GM18870 (cell line): ENCODE measurements around the gene SWAP70.

Experiments used
- ATAC-seq: cut with Tn5 transposase; IDR thresholded peaks from one replicate; pipeline ENCODE4 v1.9.1; 2021; ENCODE audit warnings: moderate library complexity; ENCODE audit not compliant: unreplicated experiment

Gene SWAP70

DNA sequence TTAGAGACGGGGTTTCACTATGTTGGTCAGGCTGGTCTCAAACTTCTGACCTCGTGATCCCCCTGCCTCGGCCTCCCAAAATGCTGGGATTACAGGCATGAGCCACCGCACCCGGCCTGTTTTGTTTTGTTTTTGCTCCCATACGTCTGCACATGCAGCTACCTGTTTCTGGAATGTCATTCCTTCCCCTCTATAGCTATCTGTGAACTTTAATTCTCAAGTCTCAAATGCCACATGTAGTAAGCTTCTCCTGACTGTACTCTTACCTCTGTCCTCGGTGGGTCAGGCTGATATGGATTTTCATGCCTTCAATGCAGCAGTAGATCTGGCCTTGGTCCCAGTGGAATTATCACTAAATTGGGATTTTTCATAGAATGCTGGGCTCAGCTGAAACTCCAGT is 12.4 kb upstream of the SWAP70 start:
- no peak for ATAC-seq

DNA sequence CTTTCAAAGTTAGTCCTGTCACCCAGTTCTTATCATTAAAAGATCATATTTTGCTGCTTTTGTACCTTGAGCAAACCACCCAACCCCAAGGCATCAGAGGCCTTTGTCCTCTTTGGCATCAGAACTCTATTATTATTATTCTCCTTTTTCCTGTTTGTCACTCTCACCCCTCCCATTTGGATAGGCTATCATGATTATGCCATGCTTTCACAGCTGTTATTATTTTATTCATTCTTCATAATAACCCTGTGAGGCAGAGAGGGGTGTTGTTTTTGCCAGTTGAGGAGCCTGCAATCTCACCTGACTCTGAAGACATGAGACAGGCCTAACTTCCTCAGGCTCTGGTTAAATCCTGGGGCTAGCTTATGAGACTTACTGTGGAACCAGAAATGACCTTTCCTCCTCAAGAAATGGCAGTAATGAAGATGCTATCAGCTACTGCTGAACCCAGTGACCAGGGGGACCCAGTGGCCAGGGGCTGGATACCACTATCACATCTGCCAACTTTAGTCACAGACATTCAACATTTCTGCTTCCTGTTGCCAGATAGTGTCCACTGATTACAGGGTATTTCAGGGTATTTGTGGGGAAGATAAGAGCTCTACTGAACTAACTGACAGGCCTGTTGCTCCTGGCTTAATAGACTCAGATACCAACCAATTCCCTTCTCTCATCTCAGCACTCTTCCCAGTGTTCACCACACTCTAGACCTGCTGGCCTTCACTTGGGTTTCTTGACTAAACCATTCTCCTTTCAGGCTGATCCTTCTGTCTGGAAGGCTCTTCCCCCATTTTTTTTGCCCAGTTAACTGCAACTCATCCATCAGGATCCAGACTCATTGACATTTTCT is 11.8 kb upstream of the SWAP70 start:
- no peak for ATAC-seq

DNA sequence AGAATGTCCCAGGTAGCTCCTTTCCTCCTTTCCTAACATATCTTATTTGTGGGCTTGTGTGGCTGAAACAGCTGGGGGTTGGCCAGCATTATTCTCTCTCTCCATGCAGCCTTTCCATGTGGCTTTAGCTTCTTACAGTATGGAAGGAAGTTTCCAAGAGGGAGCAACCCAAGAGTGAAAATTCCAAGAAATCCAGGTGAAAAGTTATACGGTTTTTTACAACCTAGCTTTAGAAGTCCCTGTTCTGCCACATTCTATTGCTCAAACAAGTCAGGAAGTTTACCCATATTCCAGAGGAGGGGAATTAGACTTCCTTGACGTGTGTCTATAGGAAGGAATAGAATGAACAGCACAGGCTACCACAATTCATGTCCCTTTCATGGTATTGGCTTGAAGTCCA is 10.0 kb upstream of the SWAP70 start:
- no peak for ATAC-seq

DNA sequence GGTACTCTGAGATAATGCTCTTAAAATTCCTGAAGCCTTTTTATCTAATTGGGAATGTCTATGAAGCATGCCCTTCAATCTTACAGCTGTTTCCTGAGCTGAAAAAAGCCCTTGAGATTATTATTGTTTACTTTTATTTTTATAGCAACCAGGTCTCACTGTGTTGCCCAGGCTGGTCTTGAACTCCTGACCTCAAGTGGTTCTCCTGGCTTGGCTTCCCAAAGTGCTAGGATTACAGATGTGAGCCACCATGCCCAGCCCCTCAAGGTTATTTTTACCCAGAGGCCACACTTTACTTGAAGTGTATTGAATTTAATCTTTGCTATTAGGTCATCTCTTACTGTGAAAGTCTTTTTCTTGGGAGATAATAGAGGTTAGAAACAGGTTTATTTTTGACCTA is 7.0 kb upstream of the SWAP70 start:
- no peak for ATAC-seq

GRCh38 chr11:9657531-9657930 is 6.3 kb upstream of the SWAP70 start:
- ATAC-seq, result no peak

GRCh38 chr11:9660886-9661285 is 3.0 kb upstream of the SWAP70 start:
- no peak for ATAC-seq

DNA sequence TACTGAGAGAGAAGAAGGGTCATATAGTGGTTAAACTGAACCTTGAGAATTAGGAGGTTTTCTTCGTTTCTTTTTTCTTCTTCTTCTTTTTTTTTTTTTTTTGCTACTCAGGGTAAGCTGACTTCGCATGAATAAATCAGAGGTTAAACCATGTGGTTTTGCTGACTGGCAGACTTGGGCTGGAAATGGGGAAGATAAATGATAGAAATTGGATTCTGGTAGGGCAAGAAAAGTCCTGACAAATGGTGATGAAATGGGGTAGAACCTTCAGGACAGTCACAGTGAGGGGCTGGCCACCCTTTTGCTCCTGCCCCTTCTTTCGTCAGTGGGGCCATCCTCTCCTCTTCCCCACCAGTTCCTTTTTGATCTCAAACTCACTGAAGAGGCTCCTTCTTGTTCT is 1.6 kb upstream of the SWAP70 start:
- ATAC-seq, result no peak

DNA sequence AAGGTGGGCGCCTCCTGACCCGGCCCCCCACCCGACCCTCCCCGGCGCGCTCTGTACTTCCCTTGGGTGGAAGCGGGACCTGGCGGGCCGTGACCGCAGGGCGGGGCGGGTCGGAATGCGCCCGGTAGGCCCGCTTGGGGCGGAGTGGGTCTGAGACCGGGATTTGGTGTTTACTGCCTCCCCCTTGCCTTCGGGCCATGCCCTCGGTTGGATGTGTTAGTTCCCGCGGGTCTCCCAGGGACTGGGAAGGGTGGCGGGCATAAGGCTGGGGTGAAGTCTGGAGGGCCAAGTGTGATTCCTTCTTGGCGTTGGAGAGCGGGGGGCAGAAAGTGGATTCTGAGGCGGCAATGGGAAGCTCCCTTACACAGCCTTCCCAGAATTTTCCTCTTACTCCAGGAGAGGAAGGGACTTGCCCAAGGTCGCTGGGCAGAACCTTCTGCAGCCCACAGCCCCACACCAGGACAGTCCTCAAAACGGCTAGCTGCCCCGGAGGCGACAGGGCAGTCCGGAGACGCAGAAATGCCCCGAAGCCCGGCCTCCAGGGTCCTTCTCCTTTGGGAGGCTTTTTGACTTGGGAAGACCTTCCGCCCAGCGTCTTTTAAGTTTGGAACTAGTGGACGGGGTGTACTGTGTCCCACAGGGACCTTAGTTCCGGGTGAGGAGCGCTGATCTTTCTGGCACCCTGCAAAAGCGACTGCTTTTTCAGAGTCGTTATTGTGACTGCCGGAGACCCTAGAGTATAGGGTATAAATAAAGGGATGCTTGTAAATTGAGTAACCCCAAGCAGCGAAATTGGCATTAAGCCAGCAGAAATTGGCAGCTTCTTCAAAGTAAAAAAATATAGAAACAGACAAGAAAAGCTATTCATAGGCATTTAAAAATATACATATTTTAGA is 647 bp downstream of the SWAP70 start:
- ATAC-seq, result peak; percentile 14

GRCh38 chr11:9665749-9666148 is 1.9 kb downstream of the SWAP70 start:
- ATAC-seq, result no peak

GRCh38 chr11:9669954-9670353 is 6.1 kb downstream of the SWAP70 start:
- no peak for ATAC-seq

DNA sequence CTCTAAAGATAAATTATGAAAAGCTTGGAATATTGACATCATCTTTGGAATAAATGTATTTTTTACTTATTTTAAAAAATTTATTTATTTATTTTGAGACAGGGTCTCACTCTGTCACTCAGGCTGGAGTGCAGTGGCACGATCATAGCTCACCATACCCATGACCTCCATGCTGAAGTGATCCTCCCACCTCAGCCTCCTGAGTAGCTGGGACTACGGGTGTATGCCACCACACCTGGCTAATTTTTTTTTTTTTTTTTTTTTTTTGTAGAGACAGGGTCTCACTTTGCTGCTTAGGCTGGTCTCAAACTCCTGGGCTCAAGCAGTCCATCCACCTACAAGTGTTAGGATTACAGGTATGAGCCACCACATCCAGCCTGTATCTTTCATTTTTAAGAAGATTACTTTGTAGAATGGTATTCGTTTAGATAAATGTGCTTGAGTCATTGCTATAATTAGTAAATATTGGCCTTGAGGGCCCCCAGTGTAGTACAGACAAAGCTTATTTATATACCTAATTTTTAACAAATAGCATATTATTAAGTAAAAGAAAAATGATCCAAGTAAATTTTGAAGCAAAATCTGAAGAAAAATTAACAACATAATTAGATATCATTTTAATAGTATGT is 8.5 kb downstream of the SWAP70 start:
- ATAC-seq, result no peak

DNA sequence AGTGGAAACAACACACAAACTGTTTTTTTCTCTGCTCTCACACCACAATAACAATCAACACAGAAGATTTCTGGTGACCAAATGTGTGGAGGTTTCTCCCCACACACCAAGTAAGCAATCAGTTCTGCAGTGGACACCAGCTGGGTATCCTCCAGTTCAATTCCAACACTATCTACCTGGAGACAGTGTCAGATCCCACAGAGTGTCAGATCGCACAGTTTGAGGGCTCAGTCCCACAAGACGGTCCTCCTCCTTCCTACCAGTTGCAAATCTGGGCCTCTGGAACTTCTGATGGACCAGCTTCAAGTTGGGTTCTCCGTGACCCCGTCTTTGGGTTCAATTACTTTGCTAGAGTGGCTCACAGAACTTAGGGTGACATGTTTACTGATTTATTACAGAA is 9.0 kb downstream of the SWAP70 start:
- ATAC-seq, result no peak

GRCh38 chr11:9675691-9676090 is 11.8 kb downstream of the SWAP70 start:
- no peak for ATAC-seq

DNA sequence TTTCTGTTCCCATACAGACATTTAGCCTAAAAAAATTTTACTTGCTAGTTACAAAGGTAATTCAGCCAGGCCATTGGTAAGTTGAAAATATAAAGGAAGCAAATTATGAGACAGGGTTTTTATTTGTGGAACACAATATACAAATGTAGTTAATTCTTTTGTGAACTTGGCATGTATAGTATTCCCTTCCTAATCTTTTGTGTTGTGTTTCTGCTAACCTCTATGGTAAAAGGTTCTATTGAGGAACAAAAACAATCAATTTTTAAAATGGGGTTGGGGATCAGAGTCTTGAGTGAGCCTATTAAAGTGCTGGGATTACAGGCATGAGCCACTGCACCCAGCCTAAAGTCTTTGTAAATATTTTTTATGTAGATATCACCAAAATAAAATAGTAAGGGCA is 14.1 kb downstream of the SWAP70 start:
- ATAC-seq, result no peak

- no peak for ATAC-seq
Measured at GRCh38 chr11:9678576-9678975, 14.7 kb downstream of the SWAP70 start.

- no peak for ATAC-seq
Measured at GRCh38 chr11:9680028-9680427, 16.2 kb downstream of the SWAP70 start.

- no peak for ATAC-seq
Measured at GRCh38 chr11:9681583-9682372, 17.9 kb downstream of the SWAP70 start.

DNA sequence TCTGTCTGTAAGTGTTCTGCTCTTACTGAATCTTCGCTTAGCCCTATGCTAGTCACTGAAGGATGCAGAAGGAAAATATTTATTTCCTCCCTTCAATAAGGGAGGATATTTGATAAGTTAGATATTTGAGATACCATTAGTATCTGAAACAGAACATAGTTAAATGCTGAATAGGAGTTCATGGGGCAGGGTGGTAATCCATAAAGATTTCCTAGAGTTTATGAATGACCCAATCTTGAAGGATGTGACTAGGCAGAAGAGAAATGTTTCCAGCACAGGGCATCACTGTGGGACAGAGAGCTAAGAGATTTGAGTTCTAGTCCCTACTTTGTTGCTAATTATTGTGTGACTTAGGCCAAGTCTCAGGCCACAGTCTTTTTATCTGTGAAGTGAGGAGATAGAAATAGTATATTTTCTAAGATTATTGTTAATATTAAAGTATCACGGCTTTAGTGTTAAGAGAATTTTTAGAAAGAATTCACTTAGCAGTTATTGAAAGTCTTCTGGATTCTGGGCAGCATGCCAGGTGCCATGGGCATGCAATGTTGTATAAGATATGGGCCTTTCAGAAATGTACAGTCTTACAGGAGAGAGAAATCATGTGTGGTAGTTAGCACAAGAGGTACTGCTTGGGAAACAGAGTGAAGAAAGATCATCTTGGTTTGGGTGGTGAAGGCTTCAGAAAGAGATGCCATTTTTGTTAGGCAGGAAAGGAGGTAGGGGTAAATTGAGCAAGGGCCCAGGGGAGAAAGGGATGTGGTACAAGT is 24.0 kb downstream of the SWAP70 start:
- no peak for ATAC-seq

- peak; percentile 67 for ATAC-seq
Measured at GRCh38 chr11:9688716-9689511, 25.0 kb downstream of the SWAP70 start.
